Thymus (tissue), 11 donors: Measurements from ENCODE around the gene TKFC. TPM values are rescaled to one million over a fixed set of nuclear protein-coding genes. Genes with fewer than 3 reads are reported as not detected.
A peak's percentile ranks its signal among the peaks of the same experiment; 100 is the strongest.

Experiments
- DNase-seq, 9 donors: peaks; one replicate each; pipeline ENCODE4 v3.0.0-alpha.2; 2013; ENCODE audit warnings: low spot score in 9 of 9, low read depth in 6 of 9, missing footprints in 1 of 9
- H3K27ac ChIP-seq, 2 donors: one replicate each; pipeline ENCODE4 v1.5.1; 2013; ENCODE audit warnings: control low read depth in 1 of 2, low read depth in 1 of 2, low read length in 1 of 2, mild to moderate bottlenecking in 1 of 2, moderate library complexity in 1 of 2
- H3K27me3 ChIP-seq, 2 donors: one replicate each; pipeline ENCODE4 v1.5.1; 2013; ENCODE audit warnings: low read length in 1 of 2; ENCODE audit not compliant: control insufficient read depth in 2 of 2, insufficient read depth in 1 of 2
- H3K36me3 ChIP-seq, 2 donors: one replicate each; pipeline ENCODE4 v1.5.1; 2013; ENCODE audit warnings: low read length in 1 of 2, mild to moderate bottlenecking in 1 of 2, moderate library complexity in 1 of 2; ENCODE audit not compliant: control insufficient read depth in 2 of 2, insufficient read depth in 2 of 2
- H3K4me1 ChIP-seq, 2 donors: one replicate each; pipeline ENCODE4 v1.5.1; 2013; ENCODE audit warnings: low read length in 2 of 2; ENCODE audit not compliant: control insufficient read depth in 2 of 2, insufficient read depth in 2 of 2
- H3K4me3 ChIP-seq, 2 donors: one replicate each; pipeline ENCODE4 v1.5.1; 2013; ENCODE audit warnings: low read length in 2 of 2, control low read depth in 1 of 2, mild to moderate bottlenecking in 1 of 2
- H3K9me3 ChIP-seq, 2 donors: one replicate each; pipeline ENCODE4 v1.5.1; 2013; ENCODE audit warnings: low read length in 1 of 2, mild to moderate bottlenecking in 1 of 2; ENCODE audit not compliant: control insufficient read depth in 2 of 2, insufficient read depth in 1 of 2
- WGBS: extraction: QIAGEN DNeasy Blood & Tissue Kit; methylation state at CpG from one replicate; pipeline ENCODE4 v1.1.7; 2013; 5-methylcytosine and 5-hydroxymethylcytosine counted together
- polyA plus RNA-seq: library from polyadenylated mRNA; stranded (reverse); fragments of 200-250 nt; gene quantifications from one replicate; pipeline ENCODE4 v1.2.3, GENCODE V29; 2013
- total RNA-seq: library from RNA; stranded (reverse); fragments of 120-200 nt; gene quantifications from one replicate; pipeline ENCODE4 v1.2.4, GENCODE V29; 2013
- donor health status: healthy.

The TKFC gene
- total and polyA plus RNA-seq, 2 donors: 19.8 to 47.4 TPM

GRCh38 chr11:61331651-61332050, 1.4 kb upstream of the TKFC start:
- Histone ChIP-seq H3K27ac (no peak overlapping the region), H3K27me3 (no peaks in the 10 kb centered on the region), H3K36me3 (peaks cover 29 to 46% of the 10 kb centered on the region in 2 donors), H3K4me3 (peak overlapping the region; percentile 80 to 84), H3K9me3 (no peaks in the 10 kb centered on the region), H3K4me1 (peaks cover 13 to 41% of the 10 kb centered on the region in 2 donors)
- DNase-seq: no peak
- WGBS: 89% methylated on average over 6 of the region's 6 CpGs

DNA sequence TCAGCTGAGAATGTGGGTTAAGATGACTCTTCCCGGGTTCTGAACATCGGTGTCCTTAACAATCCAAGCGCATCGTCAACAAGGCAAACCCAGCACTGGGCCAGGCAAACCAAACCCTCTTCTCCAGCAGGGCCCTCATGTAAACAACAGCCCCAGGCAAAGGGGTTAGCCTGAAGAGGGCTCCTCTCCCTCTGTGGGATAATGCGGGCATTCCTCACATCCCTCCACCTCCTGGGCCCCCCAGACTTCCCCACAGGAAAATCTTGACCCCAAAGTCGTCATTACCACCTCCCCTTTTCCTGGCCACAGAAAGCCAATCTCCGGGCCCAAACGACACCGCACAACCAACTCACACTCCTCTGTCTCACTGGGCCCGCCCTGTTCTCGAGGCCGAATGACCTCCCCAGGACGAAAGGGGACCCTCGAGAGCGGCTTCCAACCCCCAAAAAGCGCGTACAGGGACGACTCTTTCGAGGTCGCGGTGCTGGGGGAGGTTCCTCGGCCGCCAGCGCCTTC, 689 bp upstream of the TKFC start:
- Histone ChIP-seq H3K4me1 (peaks cover 13 to 41% of the 10 kb centered on the region in 2 donors), H3K9me3 (no peaks in the 10 kb centered on the region), H3K36me3 (peaks cover 23 to 39% of the 10 kb centered on the region in 2 donors), H3K27me3 (no peaks in the 10 kb centered on the region), H3K4me3 (peak overlapping the region; percentile 80 to 84), H3K27ac (peak overlapping the region; percentile 79 to 95)
- 1% methylated on average over 24 of the region's 24 CpGs for WGBS
- DNase-seq: peak in 1 of 9 donors; percentile 19

GRCh38 chr11:61333550-61334433, 764 bp downstream of the TKFC start:
- peaks cover 13 to 41% of the 10 kb centered on the region in 2 donors for H3K4me1 ChIP-seq
- H3K36me3 ChIP-seq: peaks cover 10 to 24% of the 10 kb centered on the region in 2 donors
- 26% methylated on average over 19 of the region's 19 CpGs for whole genome bisulfite sequencing
- DNase-seq: peak in 3 of 9 donors; percentile 15 to 31 (median 23)
- no peaks in the 10 kb centered on the region for H3K9me3 ChIP-seq
- peak overlapping the region; percentile 96 to 97 for H3K27ac ChIP-seq
- H3K4me3 ChIP-seq: peak overlapping the region; percentile 80 to 84
- no peaks in the 10 kb centered on the region for H3K27me3 ChIP-seq

GRCh38 chr11:61334434-61335354, 1.7 kb downstream of the TKFC start:
- Histone ChIP-seq H3K36me3 (peaks cover 2 to 15% of the 10 kb centered on the region in 2 donors), H3K27me3 (no peaks in the 10 kb centered on the region), H3K9me3 (no peaks in the 10 kb centered on the region), H3K4me3 (no peak overlapping the region), H3K27ac (peak overlapping the region in 1 of 2 donors; percentile 97), H3K4me1 (peaks cover 13 to 41% of the 10 kb centered on the region in 2 donors)
- DNase-seq: no peak
- WGBS: 97% methylated on average over 16 of the region's 16 CpGs

- Histone ChIP-seq H3K4me1 (peaks cover 13 to 41% of the 10 kb centered on the region in 2 donors), H3K9me3 (no peaks in the 10 kb centered on the region), H3K36me3 (peaks cover 0 to 9% of the 10 kb centered on the region in 2 donors), H3K4me3 (no peak overlapping the region), H3K27ac (no peak overlapping the region), H3K27me3 (no peaks in the 10 kb centered on the region)
- DNase-seq: no peak
- 97% methylated on average over 1 of the region's 1 CpG for WGBS
Measured at GRCh38 chr11:61335355-61335710, 2.3 kb downstream of the TKFC start.

DNA sequence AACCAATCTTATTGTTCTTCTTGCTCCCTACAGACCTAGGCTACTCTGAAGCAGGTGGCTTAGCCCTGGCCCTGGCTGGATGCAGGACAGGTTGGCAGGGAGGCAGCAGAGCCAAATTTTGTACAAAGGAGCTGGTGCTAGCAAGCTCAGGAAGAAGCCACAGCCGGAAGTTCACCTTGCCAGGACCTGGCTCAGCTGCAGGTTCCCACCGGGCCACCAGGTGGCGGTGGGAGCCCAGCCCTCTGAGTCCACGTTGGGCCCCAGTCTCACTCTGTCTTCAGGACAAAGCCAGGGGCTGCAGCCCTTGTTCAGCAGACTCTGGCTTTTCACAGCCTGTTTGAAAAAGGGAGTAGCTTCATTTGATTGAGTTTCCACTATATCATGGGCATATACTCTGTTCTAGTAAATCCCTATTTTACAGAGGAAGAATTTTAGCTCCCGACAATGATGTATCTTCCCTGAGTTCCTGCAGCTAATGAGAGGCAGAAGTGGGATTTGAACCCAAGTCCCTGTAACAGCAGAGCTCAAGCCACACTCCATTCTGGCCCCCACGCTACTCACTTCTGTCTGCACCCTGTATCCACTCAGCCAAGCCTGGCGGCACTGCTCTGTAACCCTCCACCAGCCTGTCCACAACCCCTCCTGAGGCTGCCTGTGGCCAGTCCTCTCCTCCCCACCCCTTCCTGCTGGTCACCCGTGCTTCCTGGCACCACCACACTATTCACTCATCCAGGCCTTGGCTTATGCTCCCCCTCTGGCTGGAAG, 3.3 kb downstream of the TKFC start:
- H3K36me3 ChIP-seq: peaks cover 0 to 3% of the 10 kb centered on the region in 2 donors
- peaks cover 11 to 38% of the 10 kb centered on the region in 2 donors for H3K4me1 ChIP-seq
- no peaks in the 10 kb centered on the region for H3K27me3 ChIP-seq
- DNase-seq: peak; percentile 76 to 95 (median 87)
- WGBS: 37% methylated on average over 8 of the region's 8 CpGs
- H3K4me3 ChIP-seq: no peak overlapping the region
- H3K9me3 ChIP-seq: no peaks in the 10 kb centered on the region
- H3K27ac ChIP-seq: peak overlapping the region; percentile 92

DNA sequence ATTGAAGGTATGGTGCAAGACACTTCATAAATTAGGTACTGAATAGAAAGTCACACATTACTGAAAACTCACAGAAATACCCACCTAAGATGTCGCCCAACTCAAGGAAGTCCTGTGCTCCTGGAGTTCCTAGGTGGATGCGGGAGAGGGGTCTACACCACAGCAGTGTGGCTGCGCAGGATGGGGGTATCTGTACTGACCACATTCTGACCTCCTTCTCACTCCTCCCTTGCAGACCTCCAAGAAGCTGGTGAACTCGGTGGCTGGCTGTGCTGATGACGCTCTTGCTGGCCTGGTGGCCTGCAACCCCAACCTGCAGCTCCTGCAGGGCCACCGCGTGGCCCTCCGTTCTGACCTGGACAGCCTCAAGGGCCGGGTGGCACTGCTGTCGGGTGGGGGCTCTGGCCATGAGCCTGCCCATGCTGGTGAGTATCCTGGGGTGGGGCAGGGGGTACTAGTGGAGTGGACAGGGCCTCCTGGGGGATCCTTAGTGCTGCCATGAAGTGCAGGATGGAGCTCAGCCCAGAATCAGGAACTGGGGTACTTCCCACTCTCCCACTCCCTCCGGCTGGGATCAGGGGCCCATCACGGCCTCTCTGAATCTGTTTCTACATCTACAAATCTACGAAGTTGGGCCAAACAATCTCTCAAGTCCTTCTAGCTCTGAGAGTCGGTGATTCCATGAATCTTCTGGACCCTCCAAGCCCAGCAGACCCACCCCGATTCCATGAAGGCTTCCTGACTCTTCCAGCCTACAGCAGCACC, 4.9 kb downstream of the TKFC start:
- Histone ChIP-seq H3K4me3 (no peak overlapping the region), H3K36me3 (peaks cover 0 to 5% of the 10 kb centered on the region in 2 donors), H3K9me3 (no peaks in the 10 kb centered on the region), H3K4me1 (peaks cover 3 to 27% of the 10 kb centered on the region in 2 donors), H3K27ac (no peak overlapping the region), H3K27me3 (no peaks in the 10 kb centered on the region)
- DNase-seq: no peak
- WGBS: 96% methylated on average over 15 of the region's 15 CpGs
